Trophoblast cell (in vitro differentiated cells and primary cell): ENCODE data around the gene RPRD1B.

Experiments
- DNase-seq, 2 donors: peaks; one replicate each; pipeline ENCODE4 v3.0.0-alpha.2; 2016
- H2AFZ ChIP-seq: 2 replicates; pipeline ENCODE4 v1.6.1; 2013; ENCODE audit warnings: low read length, moderate library complexity, mild to moderate bottlenecking; ENCODE audit not compliant: insufficient read depth, poor library complexity
- H2AK5ac ChIP-seq: 2 replicates; pipeline ENCODE4 v1.6.1; 2013; ENCODE audit warnings: mild to moderate bottlenecking, low read length
- H2BK120ac ChIP-seq: 2 replicates; pipeline ENCODE4 v1.6.1; 2013; ENCODE audit warnings: low read length, mild to moderate bottlenecking, moderate library complexity; ENCODE audit not compliant: insufficient read depth, poor library complexity
- H2BK12ac ChIP-seq: 2 replicates; pipeline ENCODE4 v1.6.1; 2013; ENCODE audit warnings: mild to moderate bottlenecking, low read length, moderate library complexity
- H2BK5ac ChIP-seq: 2 replicates; pipeline ENCODE4 v1.6.1; 2013; ENCODE audit warnings: low read length, low read depth, moderate library complexity, mild to moderate bottlenecking; ENCODE audit not compliant: poor library complexity
- H3K14ac ChIP-seq: 2 replicates; pipeline ENCODE4 v1.6.1; 2013; ENCODE audit warnings: mild to moderate bottlenecking, low read length
- H3K18ac ChIP-seq: 2 replicates; pipeline ENCODE4 v1.6.1; 2013; ENCODE audit warnings: mild to moderate bottlenecking, low read length
- H3K23ac ChIP-seq: 2 replicates; pipeline ENCODE4 v1.6.1; 2013; ENCODE audit warnings: low read length
- H3K27ac ChIP-seq: 2 replicates; pipeline ENCODE4 v1.5.1; 2013; ENCODE audit warnings: low read depth, mild to moderate bottlenecking, inconsistent platforms, low read length, moderate library complexity
- H3K27me3 ChIP-seq: 2 replicates; pipeline ENCODE4 v1.6.1; 2013; ENCODE audit warnings: inconsistent platforms, mild to moderate bottlenecking, low read length, moderate library complexity; ENCODE audit not compliant: insufficient read depth
- H3K36me3 ChIP-seq, 2 experiments: 1 replicate in 1 of 2; 2 replicates in 1 of 2; pipeline ENCODE4 v1.6.1; 2013; ENCODE audit warnings: low read length in 2 of 2, mild to moderate bottlenecking in 2 of 2, moderate library complexity in 1 of 2; ENCODE audit not compliant: insufficient read depth in 2 of 2, control insufficient read depth in 1 of 2
- H3K4ac ChIP-seq: 2 replicates; pipeline ENCODE4 v1.6.1; 2013; ENCODE audit warnings: low read depth, mild to moderate bottlenecking, low read length, moderate library complexity
- H3K4me1 ChIP-seq, 2 experiments: 1 replicate in 1 of 2; 2 replicates in 1 of 2; pipeline ENCODE4 v1.6.1; 2013; ENCODE audit warnings: low read length in 2 of 2, mild to moderate bottlenecking in 2 of 2, moderate library complexity in 1 of 2; ENCODE audit not compliant: insufficient read depth in 2 of 2, control insufficient read depth in 1 of 2
- H3K4me2 ChIP-seq: 2 replicates; pipeline ENCODE4 v1.6.1; 2013; ENCODE audit warnings: inconsistent platforms, mild to moderate bottlenecking, low read length, moderate library complexity
- H3K4me3 ChIP-seq: 2 replicates; pipeline ENCODE4 v1.5.1; 2013; ENCODE audit warnings: mild to moderate bottlenecking, low read depth, low read length, inconsistent platforms
- H3K79me1 ChIP-seq: one replicate; pipeline ENCODE4 v1.6.1; 2013; ENCODE audit warnings: low read length
- H3K79me2 ChIP-seq: 2 replicates; pipeline ENCODE4 v1.6.1; 2013; ENCODE audit warnings: low read length, mild to moderate bottlenecking; ENCODE audit not compliant: control insufficient read depth, insufficient read depth, poor library complexity
- H3K9ac ChIP-seq: 2 replicates; pipeline ENCODE4 v1.6.1; 2013; ENCODE audit warnings: mild to moderate bottlenecking, low read length
- H3K9me3 ChIP-seq: 2 replicates; pipeline ENCODE4 v1.6.1; 2013; ENCODE audit warnings: low read depth, mild to moderate bottlenecking, control low read depth, inconsistent platforms, low read length; ENCODE audit not compliant: insufficient read depth
- H4K12ac ChIP-seq: 2 replicates; pipeline ENCODE4 v1.6.1; 2013; ENCODE audit warnings: low read depth, mild to moderate bottlenecking, low read length, moderate library complexity
- H4K8ac ChIP-seq: 2 replicates; pipeline ENCODE4 v1.6.1; 2013; ENCODE audit warnings: low read depth, mild to moderate bottlenecking, low read length, moderate library complexity
- H4K91ac ChIP-seq: one replicate; pipeline ENCODE4 v1.6.1; 2013; ENCODE audit warnings: low read depth, mild to moderate bottlenecking, low read length, moderate library complexity
- WGBS: extraction: QIAGEN DNeasy Blood & Tissue Kit; methylation state at CpG from one replicate; pipeline ENCODE4 v1.1.7; 2013; ENCODE audit warnings: missing lambda C conversion rate; ENCODE audit not compliant: insufficient read length, insufficient coverage; ENCODE audit errors: extremely low coverage; 5-methylcytosine and 5-hydroxymethylcytosine counted together

RPRD1B gene

GRCh38 chr20:38108986-38109541 lies 75.5 kb downstream of the RPRD1B start:
- peaks cover 6% of the 10 kb centered on the region for H3K79me2 ChIP-seq

DNA sequence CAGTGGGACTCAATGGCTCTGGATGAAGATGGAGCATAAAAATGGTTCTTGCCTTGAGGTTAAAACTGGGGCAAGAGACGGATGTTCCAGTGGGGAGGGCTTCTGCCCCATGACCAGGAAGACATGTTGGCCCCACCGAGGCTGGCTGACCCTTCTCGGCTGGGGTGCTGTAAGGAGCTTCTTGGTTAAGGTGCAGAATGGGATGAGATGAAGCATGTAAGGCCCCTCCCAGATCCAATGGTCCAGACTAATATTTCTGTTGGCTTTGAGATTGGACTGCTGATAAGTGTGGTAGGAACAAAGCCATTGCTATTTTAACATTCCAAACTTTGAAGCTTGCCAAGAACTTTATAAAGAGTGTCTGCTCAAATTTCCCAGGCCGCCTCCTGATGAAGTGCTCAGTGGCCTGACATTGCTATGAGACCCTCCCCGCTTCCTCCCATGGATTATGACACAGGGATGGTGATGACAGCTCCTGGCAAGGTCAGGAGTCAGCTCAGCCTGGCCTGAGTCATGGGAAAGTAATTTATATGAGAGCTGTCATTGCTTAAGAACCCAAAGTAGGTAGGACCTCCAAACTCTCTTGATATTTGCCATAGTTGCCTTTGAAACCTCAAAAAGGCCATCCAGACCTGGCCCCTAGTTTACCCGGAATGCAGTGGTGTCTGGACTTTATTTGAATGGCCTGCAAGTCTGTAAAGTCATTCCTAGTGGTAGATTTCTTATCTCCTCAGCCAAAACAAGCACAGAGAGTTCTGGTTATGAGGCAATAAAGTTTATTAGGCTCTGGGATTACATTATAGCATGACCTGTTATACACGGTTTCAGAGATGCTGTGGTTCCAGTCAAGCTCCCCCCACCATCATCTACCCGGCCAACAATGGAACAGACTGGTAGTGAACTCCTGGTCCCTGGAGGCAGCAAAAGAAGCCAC lies 76.3 kb downstream of the RPRD1B start:
- Histone ChIP-seq H2BK5ac (peak overlapping the region; percentile 98), H3K27ac (peak overlapping the region; percentile 98), H3K27me3 (no peaks in the 10 kb centered on the region), H3K18ac (peak overlapping the region; percentile 93), H3K23ac (no peak overlapping the region), H2AFZ (peak overlapping the region; percentile 33), H3K4me3 (no peak overlapping the region), H4K91ac (peak overlapping the region; percentile 98), H2BK12ac (peak overlapping the region; percentile 99), H3K36me3 (no peaks in the 10 kb centered on the region), H3K4me1 (peaks cover 28 to 38% of the 10 kb centered on the region in 2 experiments), H2BK120ac (peak overlapping the region; percentile 98), H3K4me2 (peak overlapping the region; percentile 20), H3K79me1 (peaks cover 58% of the 10 kb centered on the region), H3K9ac (no peak overlapping the region), H4K12ac (peak overlapping the region; percentile 34), H3K79me2 (peaks cover 6% of the 10 kb centered on the region), H3K14ac (peak overlapping the region; percentile 96), H2AK5ac (peak overlapping the region; percentile 98), H3K4ac (peak overlapping the region; percentile 95), H3K9me3 (no peaks in the 10 kb centered on the region), H4K8ac (peak overlapping the region; percentile 85)
- DNase-seq: peak; percentile 62 to 84
- no CpG with 5 or more reads among the region's 8 CpGs for WGBS

More at GRCh38 chr20:38108986-38109541, 75.5 kb downstream of the RPRD1B start:
- Histone ChIP-seq H2BK12ac (peak overlapping the region; percentile 62), H2BK5ac (peak overlapping the region; percentile 84), H3K4me2 (no peak overlapping the region), H3K27ac (peak overlapping the region; percentile 93), H4K8ac (peak overlapping the region; percentile 18), H4K91ac (peak overlapping the region; percentile 90), H2AK5ac (peak overlapping the region; percentile 61), H3K36me3 (no peaks in the 10 kb centered on the region), H3K79me1 (peaks cover 56% of the 10 kb centered on the region), H4K12ac (peak overlapping the region; percentile 34), H3K14ac (peak overlapping the region; percentile 63), H2BK120ac (peak overlapping the region; percentile 91), H3K9ac (no peak overlapping the region), H3K23ac (no peak overlapping the region), H3K4me3 (no peak overlapping the region), H3K9me3 (no peaks in the 10 kb centered on the region), H3K18ac (peak overlapping the region; percentile 27), H3K27me3 (no peaks in the 10 kb centered on the region), H2AFZ (peak overlapping the region; percentile 33), H3K4me1 (peaks cover 28 to 33% of the 10 kb centered on the region in 2 experiments), H3K4ac (peak overlapping the region; percentile 12)
- DNase-seq: no peak
- no CpG with 5 or more reads among the region's 3 CpGs for WGBS

- peak overlapping the region; percentile 96 for H3K14ac ChIP-seq
- peak overlapping the region; percentile 99 for H2AK5ac ChIP-seq
- H3K4me1 ChIP-seq: peaks cover 28 to 38% of the 10 kb centered on the region in 2 experiments
- H4K8ac ChIP-seq: peak overlapping the region; percentile 85
- H3K18ac ChIP-seq: peak overlapping the region; percentile 93
- no peaks in the 10 kb centered on the region for H3K9me3 ChIP-seq
- peak overlapping the region; percentile 98 for H2BK5ac ChIP-seq
- H2BK12ac ChIP-seq: peak overlapping the region; percentile 99
- no peak overlapping the region for H3K9ac ChIP-seq
- no peaks in the 10 kb centered on the region for H3K27me3 ChIP-seq
- H2AFZ ChIP-seq: peak overlapping the region; percentile 64
- DNase-seq: peak in 1 of 2 donors; percentile 8
- peaks cover 6% of the 10 kb centered on the region for H3K79me2 ChIP-seq
- peak overlapping the region; percentile 35 for H4K12ac ChIP-seq
- H4K91ac ChIP-seq: peak overlapping the region; percentile 98
- no peak overlapping the region for H3K23ac ChIP-seq
- no peak overlapping the region for H3K4me3 ChIP-seq
- peak overlapping the region; percentile 20 for H3K4me2 ChIP-seq
- H3K27ac ChIP-seq: peak overlapping the region; percentile 98
- peaks cover 56% of the 10 kb centered on the region for H3K79me1 ChIP-seq
- H2BK120ac ChIP-seq: peak overlapping the region; percentile 98
- H3K36me3 ChIP-seq: no peaks in the 10 kb centered on the region
- H3K4ac ChIP-seq: peak overlapping the region; percentile 95
- no CpG with 5 or more reads among the region's 8 CpGs for WGBS
Measured at GRCh38 chr20:38110525-38111178, 77.1 kb downstream of the RPRD1B start.
